ENCODE results near the gene ATP6V0A1.

Gene ATP6V0A1

GRCh38 chr17:42509841-42510240, 51.2 kb downstream of the ATP6V0A1 start:
- no peak overlapping the region for H3K4me2 ChIP-seq
- no peak overlapping the region for H2AFZ ChIP-seq (ENCODE audit: low read depth)
- no peaks in the 10 kb centered on the region for H3K4me1 ChIP-seq (ENCODE audit: low read depth, poor library complexity, severe bottlenecking)
- H3K4me3 ChIP-seq (IDR thresholded peaks at IDR 0.05; ENCODE audit: insufficient read depth, low read depth, low read length), result no peak overlapping the region
- H4K20me1 ChIP-seq (ENCODE audit: insufficient read depth), result no peaks in the 10 kb centered on the region
- no peak overlapping the region for H3K9ac ChIP-seq
- H3K27ac ChIP-seq, result no peak overlapping the region
- no peaks in the 10 kb centered on the region for H3K79me2 ChIP-seq (ENCODE audit: insufficient read depth, low read depth)
- TF ChIP-seq CTCF (conservative IDR thresholded peaks at IDR 0.05; ENCODE audit: low read depth, low read length), result no peak
- H3K36me3 ChIP-seq (ENCODE audit: insufficient read depth), result no peaks in the 10 kb centered on the region
- H3K27me3 ChIP-seq (ENCODE audit: insufficient read depth, low read depth), result no peaks in the 10 kb centered on the region

- Histone ChIP-seq H3K36me3 (ENCODE audit: insufficient read depth) (no peaks in the 10 kb centered on the region), H2AFZ (ENCODE audit: low read depth) (no peak overlapping the region), H3K27me3 (ENCODE audit: insufficient read depth, low read depth) (no peaks in the 10 kb centered on the region), H3K9ac (no peak overlapping the region), H3K4me3 (IDR thresholded peaks at IDR 0.05; ENCODE audit: insufficient read depth, low read depth, low read length) (no peak overlapping the region), H3K79me2 (ENCODE audit: insufficient read depth, low read depth) (no peaks in the 10 kb centered on the region), H3K4me2 (no peak overlapping the region), H3K4me1 (ENCODE audit: low read depth, poor library complexity, severe bottlenecking) (peaks cover 3% of the 10 kb centered on the region), H4K20me1 (ENCODE audit: insufficient read depth) (no peaks in the 10 kb centered on the region), H3K27ac (no peak overlapping the region)
- no peak for TF ChIP-seq CTCF (conservative IDR thresholded peaks at IDR 0.05; ENCODE audit: low read depth, low read length)
These were observed 53.6 kb downstream of the ATP6V0A1 start for GRCh38 chr17:42512246-42512645.

GRCh38 chr17:42512733-42513251, 54.1 kb downstream of the ATP6V0A1 start:
- TF ChIP-seq CTCF (conservative IDR thresholded peaks at IDR 0.05; ENCODE audit: low read depth, low read length), result no peak
- Histone ChIP-seq H2AFZ (ENCODE audit: low read depth) (no peak overlapping the region), H3K27me3 (ENCODE audit: insufficient read depth, low read depth) (no peaks in the 10 kb centered on the region), H3K9ac (no peak overlapping the region), H4K20me1 (ENCODE audit: insufficient read depth) (no peaks in the 10 kb centered on the region), H3K36me3 (ENCODE audit: insufficient read depth) (no peaks in the 10 kb centered on the region), H3K4me1 (ENCODE audit: low read depth, poor library complexity, severe bottlenecking) (peaks cover 8% of the 10 kb centered on the region), H3K4me3 (IDR thresholded peaks at IDR 0.05; ENCODE audit: insufficient read depth, low read depth, low read length) (no peak overlapping the region), H3K27ac (no peak overlapping the region), H3K79me2 (ENCODE audit: insufficient read depth, low read depth) (no peaks in the 10 kb centered on the region), H3K4me2 (no peak overlapping the region)

- no peak overlapping the region for H3K4me2 ChIP-seq
- no peak overlapping the region for H2AFZ ChIP-seq (ENCODE audit: low read depth)
- H3K36me3 ChIP-seq (ENCODE audit: insufficient read depth), result no peaks in the 10 kb centered on the region
- TF ChIP-seq CTCF (conservative IDR thresholded peaks at IDR 0.05; ENCODE audit: low read depth, low read length), result no peak
- peaks cover 16% of the 10 kb centered on the region for H3K4me1 ChIP-seq (ENCODE audit: low read depth, poor library complexity, severe bottlenecking)
- no peaks in the 10 kb centered on the region for H3K79me2 ChIP-seq (ENCODE audit: insufficient read depth, low read depth)
- H3K27me3 ChIP-seq (ENCODE audit: insufficient read depth, low read depth), result no peaks in the 10 kb centered on the region
- no peaks in the 10 kb centered on the region for H4K20me1 ChIP-seq (ENCODE audit: insufficient read depth)
- H3K9ac ChIP-seq, result no peak overlapping the region
- H3K4me3 ChIP-seq (IDR thresholded peaks at IDR 0.05; ENCODE audit: insufficient read depth, low read depth, low read length), result no peak overlapping the region
- H3K27ac ChIP-seq, result no peak overlapping the region
These were observed 55.0 kb downstream of the ATP6V0A1 start for GRCh38 chr17:42513686-42514085.
